GM21576 (cell line): Measurements from ENCODE around the gene EPN3.

ENCODE experiments used
- ATAC-seq: cut with Tn5 transposase; IDR thresholded peaks from one replicate; pipeline ENCODE4 v1.9.1; 2021; ENCODE audit warnings: mild to moderate bottlenecking, moderate library complexity; ENCODE audit not compliant: unreplicated experiment

The EPN3 gene

DNA sequence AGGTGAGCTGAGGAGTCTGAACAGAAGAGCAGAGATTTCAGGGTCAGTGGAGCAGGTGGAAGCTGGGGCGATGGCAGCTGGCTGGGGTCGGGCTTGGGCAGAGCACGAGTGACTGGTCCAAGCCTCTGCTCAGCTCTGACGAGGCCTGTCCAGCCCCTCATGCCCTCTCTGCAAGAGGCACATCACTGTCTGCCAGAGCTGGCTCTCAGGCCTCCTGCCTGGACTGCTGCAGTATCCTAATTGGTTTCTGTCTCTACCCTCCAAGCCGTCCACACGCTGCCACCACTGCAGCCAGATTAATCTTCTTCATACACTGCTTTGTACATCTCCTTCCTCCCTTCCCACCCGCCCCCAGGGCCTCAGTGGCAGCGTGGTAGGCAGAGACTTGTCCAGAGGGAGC lies 53.4 kb downstream of the EPN3 start:
- ATAC-seq = no peak

DNA sequence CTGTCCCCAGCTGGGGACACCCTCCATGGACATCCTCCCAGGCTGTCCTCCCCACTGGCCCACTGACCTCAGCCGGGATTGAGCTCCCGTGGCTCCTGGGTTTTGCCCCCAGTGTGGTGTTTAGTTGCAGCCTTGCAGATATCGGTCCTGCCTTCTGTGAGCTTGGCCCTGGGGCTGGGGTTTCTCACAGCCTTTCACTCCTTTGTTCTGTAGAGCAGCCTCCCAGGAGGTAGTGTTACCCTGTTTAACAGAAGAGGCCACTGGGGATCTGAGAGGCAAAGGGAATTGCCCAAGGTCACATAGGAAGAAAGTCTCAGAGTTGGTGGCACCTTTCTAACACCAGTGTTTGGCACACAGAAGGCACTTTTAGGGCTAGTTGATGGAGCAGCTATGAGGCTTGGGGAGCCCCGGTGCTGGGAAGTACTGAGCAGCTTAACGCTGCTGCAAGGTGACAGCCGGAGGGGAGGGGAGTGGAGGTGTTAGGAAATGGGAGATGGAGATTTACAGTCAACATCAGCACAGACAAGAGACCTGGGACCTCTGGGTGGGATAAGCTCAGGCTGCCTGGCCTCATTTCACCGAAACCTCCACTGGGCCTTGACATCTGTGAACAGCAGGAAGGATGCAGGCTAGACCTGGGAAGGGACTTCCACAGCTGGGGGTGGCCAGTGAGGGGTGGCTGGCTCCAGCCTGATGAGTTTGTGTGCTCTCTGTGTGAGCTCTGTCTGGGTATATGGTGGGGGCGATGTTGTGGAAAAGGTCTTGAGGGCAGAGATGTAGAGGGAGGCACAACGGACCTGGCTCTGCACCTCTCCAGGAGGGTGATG lies 54.1 kb downstream of the EPN3 start:
- no peak for ATAC-seq

DNA sequence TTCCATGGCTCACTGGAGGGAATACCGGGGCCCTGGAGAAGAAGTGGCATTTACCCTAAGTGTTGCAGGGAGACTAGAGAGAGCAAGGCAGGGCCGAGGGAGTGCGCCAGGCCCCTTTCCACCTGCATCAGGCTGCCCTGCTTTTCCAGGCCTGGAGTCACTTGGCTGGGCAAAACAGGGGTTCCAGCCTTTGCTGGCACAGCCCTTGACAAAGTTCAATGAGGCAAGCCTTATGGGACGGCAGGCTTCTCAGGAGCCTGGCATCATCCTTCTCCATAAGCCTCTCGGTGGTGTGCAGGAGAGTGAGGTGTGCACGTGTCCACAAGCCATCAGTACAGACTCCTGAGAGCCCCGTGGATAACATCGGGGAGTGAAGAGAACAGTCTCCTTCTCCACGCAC lies 55.0 kb downstream of the EPN3 start:
- no peak for ATAC-seq

DNA sequence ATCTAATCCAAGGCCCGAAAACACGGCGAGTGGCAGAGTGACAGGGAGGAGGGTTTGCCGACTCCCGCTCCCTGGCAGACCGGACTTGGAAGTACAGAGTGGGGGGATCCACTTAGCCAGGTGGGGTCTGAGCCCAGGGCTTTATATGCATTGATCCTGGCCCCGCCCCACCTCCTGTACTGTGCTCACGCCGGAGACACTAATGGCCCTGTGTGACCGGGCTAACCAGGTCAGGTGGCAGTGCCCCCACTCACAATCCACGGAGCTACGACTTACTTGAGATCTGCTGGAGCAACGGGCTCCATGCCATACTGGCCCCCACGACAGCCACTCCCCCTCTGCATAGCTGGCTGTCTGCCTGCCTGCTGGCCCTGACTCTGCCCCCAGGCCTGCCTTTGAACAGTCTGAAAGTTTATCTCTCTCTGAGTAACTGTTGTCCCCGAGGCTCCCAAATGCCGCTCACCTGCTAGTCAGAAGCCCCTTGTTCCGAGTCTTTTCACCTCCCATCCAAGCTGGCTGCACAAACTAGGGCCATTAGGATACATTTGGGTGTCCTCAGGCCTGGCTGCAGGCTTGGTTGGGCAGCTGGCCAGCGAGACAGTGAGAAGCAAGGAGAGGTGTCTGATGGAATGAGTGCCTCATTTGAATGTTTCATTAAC lies 56.0 kb downstream of the EPN3 start:
- no peak for ATAC-seq

DNA sequence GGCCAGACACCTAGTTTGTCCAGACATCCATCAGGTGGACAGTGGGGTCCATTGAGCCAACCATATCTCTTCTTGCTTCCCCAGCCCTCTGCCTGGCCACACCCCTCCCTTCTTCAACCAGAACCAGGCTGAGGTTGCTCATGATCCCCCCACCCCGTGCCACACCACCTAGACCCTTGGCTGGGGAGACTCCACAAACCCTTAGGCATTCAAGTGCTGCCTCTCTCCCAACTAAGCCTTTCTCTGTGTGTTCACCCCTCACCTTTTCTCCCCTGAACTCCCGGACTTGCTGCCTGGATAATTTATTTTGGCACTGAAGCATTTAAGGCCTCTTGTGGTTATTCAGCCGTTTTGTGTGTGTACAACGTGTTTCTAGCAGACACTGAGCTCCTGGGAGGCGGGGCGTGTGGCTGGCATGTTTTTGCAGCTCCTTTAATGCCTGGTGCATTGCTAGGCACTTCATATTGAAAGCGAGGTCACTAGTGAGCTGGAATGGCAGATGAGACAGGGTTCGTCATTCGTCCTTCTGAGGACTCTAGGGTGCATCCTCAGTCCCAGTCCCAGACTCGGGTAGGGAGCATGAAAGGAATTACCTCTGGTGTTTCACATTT lies 56.7 kb downstream of the EPN3 start:
- ATAC-seq = no peak

DNA sequence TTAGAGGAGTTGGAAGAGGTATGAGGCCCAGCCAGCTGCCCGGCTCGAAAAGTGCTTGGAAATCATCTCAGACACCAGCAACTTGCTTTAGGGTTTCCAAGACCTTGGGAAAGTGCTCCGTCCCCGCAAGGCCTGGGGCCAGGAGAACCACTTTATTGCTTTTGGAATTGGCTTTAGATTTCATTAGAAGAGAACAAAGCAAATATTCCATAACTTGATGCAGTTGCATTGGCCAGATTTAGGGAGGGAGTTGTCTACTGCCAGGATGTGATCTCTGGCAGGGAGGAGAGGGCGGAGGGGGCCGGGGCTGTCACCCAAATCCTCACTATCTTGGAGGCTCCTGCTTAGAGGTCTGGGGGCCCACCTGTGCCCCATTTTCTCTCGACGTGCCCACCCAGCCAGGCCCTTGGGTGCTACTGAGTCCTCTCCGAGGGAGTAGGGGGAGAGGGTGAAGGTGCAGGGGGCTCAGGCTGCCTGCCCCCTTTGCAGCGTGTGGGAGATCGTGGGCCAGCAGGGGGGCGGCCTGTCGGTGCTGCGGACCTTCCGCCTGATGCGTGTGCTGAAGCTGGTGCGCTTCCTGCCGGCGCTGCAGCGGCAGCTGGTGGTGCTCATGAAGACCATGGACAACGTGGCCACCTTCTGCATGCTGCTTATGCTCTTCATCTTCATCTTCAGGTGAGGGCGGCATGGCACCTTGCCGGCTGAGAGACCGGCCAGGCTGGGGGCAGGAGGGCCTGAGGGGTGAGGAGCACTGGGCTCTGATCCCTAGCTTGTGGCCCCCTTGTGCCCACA lies 58.6 kb downstream of the EPN3 start:
- no peak for ATAC-seq

DNA sequence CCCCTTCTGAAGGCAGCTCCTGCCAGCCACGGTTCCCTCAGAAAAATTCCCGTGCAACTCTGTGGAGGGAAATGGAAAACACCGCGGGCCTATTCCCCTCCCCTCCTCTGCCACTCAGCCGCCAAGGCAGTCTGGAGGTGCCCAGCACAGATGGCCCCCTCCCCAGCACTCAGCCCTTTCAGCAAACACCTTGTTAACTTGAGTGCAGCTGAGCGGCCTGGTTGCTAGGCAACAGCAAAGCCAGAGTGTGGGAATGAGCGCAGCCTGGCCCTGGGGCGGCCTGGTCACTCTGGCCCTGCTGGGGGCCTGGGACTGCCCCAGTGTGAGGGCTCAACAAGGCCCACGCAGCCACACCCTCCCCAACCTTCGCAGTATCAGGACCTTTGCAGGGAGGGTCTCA lies 60.8 kb downstream of the EPN3 start:
- ATAC-seq = no peak
